DMS 273 (cell line): ENCODE measurements around the gene KTN1.
A peak's percentile ranks its signal among the peaks of the same experiment; 100 is the strongest.

Experiments
- DNase-seq: peaks from one replicate; lab custom pipeline; 2025; ENCODE audit not compliant: unreplicated experiment; lab: John Stamatoyannopoulos, UW

KTN1 gene

GRCh38 chr14:55671641-55672040 lies 91.6 kb downstream of the KTN1 start:
- no peak for DNase-seq

DNA sequence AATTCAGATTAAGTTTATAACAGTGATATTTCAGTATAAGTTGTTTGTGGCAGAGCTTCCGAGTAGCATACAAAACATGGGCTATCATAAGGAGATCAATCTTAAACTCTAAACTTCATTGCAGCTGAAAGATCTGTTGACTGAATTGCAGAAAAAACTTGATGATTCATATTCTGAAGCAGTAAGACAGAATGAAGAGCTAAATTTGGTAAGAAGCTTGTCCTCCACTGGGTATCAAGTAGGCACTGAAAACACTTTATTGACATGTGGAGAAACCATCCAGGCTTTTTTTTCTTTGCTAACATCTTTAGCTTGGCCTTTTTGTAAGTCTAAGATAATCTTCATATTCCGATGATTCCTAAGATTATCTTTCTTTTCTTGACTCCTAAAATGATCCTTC lies 93.0 kb downstream of the KTN1 start:
- DNase-seq: no peak

DNA sequence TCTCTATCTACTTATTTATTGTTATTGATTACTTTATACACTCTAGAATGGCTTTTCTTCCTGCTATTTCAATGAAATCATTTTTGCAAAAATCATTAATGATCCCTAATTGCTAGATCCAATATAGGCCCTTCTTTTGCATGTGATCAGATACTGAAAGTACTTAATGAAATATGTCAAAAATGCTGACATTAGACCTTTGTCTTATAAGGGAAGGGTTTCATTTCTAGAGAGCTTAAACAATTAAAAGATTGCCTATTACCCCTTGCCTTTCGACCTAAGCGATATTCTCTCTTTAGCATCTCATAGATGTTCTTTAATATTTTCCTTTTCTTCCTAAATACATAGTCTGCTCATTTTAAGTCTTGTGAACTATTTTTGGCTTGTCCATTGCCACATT lies 101.1 kb downstream of the KTN1 start:
- no peak for DNase-seq

DNA sequence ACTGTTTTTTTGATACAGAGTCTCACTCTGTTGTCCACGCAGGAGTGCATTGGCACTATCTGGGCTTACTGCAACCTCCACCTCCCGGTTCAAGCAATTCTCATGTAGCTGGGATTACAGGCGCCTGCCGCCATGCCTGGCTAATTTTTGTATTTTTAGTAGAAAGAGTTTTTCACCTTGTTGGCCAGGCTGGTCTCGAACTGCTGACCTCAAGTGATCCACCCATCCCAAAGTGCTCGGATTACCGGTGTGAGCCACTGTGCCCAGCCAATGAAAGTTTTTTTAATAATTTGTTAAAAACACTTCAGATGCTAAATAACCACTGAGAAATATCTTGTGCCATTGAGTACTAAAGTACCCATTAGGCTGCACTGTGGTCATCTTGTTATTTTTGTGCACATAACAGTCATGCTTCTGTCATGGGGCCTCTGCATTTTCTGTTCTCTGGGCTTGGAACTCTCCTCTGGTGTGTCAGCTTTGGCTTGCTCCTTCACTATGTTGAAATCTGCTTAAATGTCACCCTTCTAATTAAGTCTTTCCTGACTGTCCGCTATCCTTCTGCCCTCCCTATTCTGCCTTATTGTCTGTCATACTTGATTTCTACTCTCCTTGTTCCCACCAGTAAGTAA lies 105.1 kb downstream of the KTN1 start:
- no peak for DNase-seq

GRCh38 chr14:55686713-55687112 lies 106.7 kb downstream of the KTN1 start:
- no peak for DNase-seq

DNA sequence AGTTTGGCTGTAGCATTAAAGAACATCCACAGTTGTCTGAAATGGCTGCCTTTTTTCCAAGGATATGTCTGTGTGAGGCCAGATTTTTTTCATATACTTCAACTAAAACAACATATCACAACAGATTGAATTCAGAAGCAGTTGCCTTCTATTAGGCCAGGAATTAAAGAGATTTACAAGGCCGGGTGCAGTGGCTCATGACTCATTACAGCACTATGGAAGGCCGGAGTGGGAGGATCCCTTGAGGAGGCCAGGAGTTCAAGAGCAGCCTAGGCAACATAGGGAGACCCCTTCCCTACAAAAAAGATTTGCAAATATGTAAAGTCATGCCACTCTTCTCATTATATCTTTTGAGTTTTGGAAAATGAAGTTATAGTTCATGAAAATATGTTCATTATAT lies 108.6 kb downstream of the KTN1 start:
- no peak for DNase-seq

- peak; percentile 11 for DNase-seq
Measured at GRCh38 chr14:55689981-55690871, 110.2 kb downstream of the KTN1 start.

DNA sequence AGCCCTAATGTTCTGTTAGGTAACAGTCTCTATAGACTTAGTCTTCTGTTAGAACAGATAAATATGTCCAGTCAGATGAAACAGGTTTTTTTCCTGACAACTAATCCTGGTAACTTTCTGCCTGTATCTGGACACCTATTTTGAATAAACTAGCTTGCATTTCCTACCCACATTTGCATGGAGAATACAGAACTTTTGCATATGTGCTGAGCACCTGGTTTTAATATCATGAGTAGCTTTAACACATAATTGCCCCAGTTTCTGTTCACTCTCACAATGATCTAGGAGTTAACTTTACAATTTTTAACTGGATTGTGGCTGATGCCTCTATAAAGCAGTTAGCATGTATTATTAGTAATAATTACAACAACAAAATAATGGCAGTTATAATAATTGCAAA lies 111.7 kb downstream of the KTN1 start:
- no peak for DNase-seq

GRCh38 chr14:55693904-55694303 lies 113.9 kb downstream of the KTN1 start:
- no peak for DNase-seq

GRCh38 chr14:55697414-55697861 lies 117.4 kb downstream of the KTN1 start:
- DNase-seq: no peak

DNA sequence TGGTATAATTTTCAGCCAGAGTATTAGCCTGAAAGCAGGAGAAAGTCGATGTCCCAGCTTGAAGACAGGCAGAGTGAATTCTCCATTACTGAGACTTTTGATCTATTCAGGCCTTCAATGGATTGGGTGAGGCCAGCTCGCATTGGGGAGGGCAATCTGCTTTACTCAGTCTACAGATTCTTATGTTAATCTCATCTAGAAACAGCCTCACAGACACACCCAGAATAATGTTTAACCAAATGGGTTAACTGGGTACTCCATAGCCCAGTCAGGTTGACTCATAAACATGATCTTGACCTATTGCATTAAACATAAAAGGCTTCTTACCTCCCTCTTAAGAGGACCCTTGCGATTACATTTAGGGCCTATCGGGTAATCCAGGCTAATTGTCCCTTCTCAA lies 118.0 kb downstream of the KTN1 start:
- no peak for DNase-seq

DNA sequence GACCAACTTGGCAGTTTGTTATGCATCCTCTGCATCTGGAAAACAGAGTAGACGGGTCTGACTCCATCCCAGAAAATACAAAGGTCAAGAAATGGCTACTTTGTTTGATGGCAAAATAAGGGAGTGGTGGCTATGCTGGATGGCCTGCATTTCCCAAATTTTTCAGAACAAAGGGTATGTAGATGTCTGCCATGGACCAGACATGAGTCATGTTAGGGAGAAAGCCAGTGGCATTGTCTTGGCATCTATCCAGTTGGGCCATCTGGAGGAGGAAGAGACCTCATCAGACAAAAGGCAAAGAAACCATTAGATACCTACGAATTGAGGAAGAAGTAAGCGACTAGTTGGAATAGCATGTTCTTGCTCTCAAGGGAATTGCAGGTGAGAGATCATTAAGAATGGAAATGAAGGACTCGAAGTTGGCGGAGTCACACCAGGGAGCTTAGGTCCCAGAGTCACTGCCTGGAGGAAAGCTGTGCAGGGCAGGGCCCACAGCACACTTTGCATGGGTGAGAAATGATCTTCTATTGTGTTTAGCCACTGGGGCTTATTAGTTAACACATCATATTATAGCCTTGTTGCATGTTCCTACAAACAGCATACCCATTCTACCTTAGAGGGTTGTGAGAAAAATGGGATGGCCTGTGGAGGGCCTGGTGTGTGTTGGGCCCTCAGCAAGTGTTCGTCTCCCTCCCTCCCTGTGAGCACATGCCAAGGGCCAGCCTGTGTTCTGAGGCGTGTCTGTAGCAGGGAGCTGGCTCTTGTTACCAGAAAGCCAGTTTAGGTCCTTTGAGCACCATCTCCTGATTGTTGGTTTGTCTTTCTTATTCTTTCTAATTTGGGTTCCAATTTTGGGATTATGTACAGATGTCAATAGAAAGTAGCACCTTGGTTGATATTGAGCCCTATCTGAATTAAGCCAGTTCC lies 119.4 kb downstream of the KTN1 start:
- peak; percentile 68 for DNase-seq

GRCh38 chr14:55701638-55702037 lies 121.6 kb downstream of the KTN1 start:
- DNase-seq: no peak

- DNase-seq: no peak
Measured at GRCh38 chr14:55702511-55702910, 122.5 kb downstream of the KTN1 start.

DNA sequence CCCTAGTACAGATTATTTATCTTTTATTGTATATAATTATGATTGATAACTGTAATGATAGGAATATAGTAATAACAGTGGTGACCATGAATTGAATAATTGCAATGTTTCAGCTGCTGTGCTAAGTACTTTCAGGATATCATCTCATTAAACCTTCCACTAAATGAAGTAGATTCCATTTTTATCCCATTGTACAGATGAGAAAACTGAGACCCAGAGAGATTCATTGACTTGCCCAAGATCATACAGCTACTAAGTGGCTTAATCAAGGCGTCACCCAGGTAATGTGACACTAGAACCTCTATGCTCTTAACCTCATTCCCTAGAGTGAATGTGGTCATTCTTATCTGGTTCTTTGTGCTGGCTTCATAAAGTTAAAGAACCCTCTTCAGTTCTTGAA lies 124.6 kb downstream of the KTN1 start:
- no peak for DNase-seq

DNA sequence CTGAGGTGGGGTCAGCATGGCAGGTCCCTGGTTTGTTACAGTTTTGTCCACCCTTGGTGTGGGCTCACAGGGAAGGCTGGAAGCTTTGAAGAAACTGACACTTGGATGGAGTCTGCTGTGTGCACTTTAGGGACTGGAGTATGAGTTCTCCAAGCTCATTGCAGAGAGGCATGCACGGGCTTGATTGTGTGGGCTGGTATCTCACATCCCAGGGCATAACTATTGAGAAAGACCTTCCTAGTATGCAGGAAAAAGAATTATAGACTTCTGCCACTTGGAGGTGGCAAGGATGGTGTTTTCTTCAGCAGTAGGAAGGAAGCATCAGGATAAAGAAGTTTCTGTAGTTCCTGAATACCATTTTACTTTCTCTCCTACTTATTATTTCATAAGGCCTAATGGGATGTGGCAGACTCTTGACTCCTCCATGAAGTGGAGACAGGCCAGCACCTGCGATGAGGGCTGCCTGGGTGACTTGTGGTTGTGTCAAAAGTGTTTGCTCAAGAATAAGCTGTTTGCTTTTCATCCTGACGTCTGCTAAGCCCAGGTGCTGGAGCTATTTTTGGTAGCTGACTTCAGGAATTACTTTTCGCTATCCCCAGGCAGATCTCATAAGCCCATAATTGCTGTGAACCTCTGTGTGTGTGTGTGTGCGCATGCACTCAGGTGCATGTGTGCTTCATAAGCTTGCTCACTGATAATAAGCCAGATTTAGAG lies 125.8 kb downstream of the KTN1 start:
- peak; percentile 10 for DNase-seq

- no peak for DNase-seq
Measured at GRCh38 chr14:55706365-55706684, 126.3 kb downstream of the KTN1 start.

- DNase-seq: no peak
Measured at GRCh38 chr14:55706893-55707292, 126.9 kb downstream of the KTN1 start.

GRCh38 chr14:55707365-55707804 lies 127.4 kb downstream of the KTN1 start:
- peak; percentile 60 for DNase-seq

GRCh38 chr14:55710506-55711041 lies 130.6 kb downstream of the KTN1 start:
- DNase-seq: no peak
